H1 (cell line): ENCODE measurements around the gene RUSF1. TPM values are rescaled to one million over a fixed set of nuclear protein-coding genes. Genes with fewer than 3 reads are reported as not detected.

Experiments used
- CHD1 ChIP-seq: IDR thresholded peaks from 2 replicates; pipeline ENCODE4 v1.6.1; 2012; ENCODE audit warnings: low read depth, low read length, improper control_type of control experiment
- CTCF ChIP-seq, 3 experiments: IDR thresholded peaks; 1 replicate in 2 of 3; 2 replicates in 1 of 3; pipeline versions ENCODE4 v1.5.1 to v1.6.1; 2011; ENCODE audit warnings: low read length in 3 of 3, mild to moderate bottlenecking in 3 of 3, inconsistent platforms in 2 of 3, low read depth in 1 of 3, moderate library complexity in 1 of 3; ENCODE audit not compliant: insufficient read depth in 1 of 3; ENCODE audit errors: control extremely low read depth in 1 of 3
- JUN ChIP-seq: IDR thresholded peaks from 2 replicates; pipeline ENCODE4 v1.6.1; 2011; ENCODE audit warnings: low read depth, mild to moderate bottlenecking, improper control_type of control experiment, low read length
- RAD21 ChIP-seq, 2 experiments: IDR thresholded peaks in 1 of 2; conservative IDR thresholded peaks in 1 of 2; 2 replicates each; pipeline ENCODE4 v1.6.1; 2011; ENCODE audit warnings: low read depth in 2 of 2, low read length in 2 of 2, improper control_type of control experiment in 1 of 2, inconsistent platforms in 1 of 2, mild to moderate bottlenecking in 1 of 2, moderate library complexity in 1 of 2
- RFX5 ChIP-seq: IDR thresholded peaks from 2 replicates; pipeline ENCODE4 v1.6.1; 2011; ENCODE audit warnings: low read depth, low read length, improper control_type of control experiment, borderline replicate concordance
- polyA plus RNA-seq, 7 experiments: library from polyadenylated mRNA; depleted of rRNA in 3 of 7; stranded (reverse) in 5 of 7; unstranded in 2 of 7; fragments of >200 nt in 5 of 7; fragments of 200-250 nt in 2 of 7; gene quantifications; 1 replicate in 5 of 7; 2 replicates in 1 of 7; 4 replicates in 1 of 7; pipeline versions ENCODE4 v1.2.1 to v1.2.3, GENCODE V29; 2011 to 2013; ENCODE audit warnings: missing spikeins in 2 of 7, mixed read lengths in 2 of 7
- total RNA-seq: library from RNA; stranded (reverse); fragmentation: NEBNext Ultra II Directional; extraction: Animal tissue kit (Norgen Biotek cat#: 25700); gene quantifications from 2 replicates; pipeline ENCODE4 v1.2.1, GENCODE V29; 2021

Gene RUSF1
- total and polyA plus RNA-seq, 2 of the 8 experiments (the other 6 are each of a cell fraction or from before 2014, with no cell fraction given): 22.5 to 33.7 TPM

DNA sequence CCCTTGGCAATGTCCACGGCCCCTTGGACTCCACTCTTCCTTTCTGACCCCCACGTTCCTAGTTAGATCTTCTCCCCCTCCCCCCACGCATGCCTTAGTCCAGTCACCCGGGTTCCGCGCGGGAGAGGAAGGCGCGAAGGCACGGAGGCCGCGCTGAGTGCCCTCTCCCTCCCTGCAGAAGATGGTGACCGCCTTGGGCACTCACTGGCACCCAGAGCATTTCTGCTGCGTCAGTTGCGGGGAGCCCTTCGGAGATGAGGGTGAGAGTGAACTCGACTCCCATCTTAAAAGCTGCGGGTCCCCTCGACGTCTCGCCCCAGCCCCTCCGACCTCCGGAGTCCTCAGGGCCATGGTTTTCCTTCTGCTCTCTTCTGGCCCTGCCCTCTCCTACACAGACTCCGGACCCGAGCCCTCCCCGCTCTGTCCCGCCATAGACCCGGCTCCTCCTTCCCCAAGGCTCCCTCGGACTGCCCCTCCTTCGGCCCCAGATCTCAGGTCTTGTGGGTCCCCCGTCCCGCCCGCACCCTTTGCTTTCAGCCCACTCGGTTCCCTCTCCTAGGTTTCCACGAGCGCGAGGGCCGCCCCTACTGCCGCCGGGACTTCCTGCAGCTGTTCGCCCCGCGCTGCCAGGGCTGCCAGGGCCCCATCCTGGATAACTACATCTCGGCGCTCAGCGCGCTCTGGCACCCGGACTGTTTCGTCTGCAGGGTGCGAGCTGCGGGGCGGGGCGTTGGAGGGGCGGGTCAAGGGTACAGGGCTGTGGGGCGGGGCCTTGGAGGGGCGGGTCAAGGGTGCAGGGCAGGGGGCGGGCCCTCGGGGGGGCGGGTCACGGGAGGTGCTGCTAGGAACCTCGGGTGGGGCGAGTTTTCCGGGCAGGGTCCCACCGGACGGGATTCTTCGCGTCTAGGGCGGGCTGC lies 31.6 kb downstream of the RUSF1 start (continued):
- TF ChIP-seq RAD21 (IDR thresholded peaks at IDR 0.05 in 1 of 2, conservative IDR thresholded peaks at IDR 0.05 in 1 of 2; ENCODE audit: low read depth in 2 of 2, low read length in 2 of 2) (no peak), JUN (no peak), CTCF (IDR thresholded peaks at IDR 0.05; ENCODE audit: control extremely low read depth in 1 of 3, insufficient read depth in 1 of 3, low read depth in 1 of 3, low read length in 3 of 3) (no peak), RFX5 (no peak), CHD1 (no peak)
- TF ChIP-seq, all 59 proteins: peak for 10
